Muscle layer of duodenum (tissue), 2 donors: ENCODE results near the gene ALKBH8.
A peak's percentile ranks its signal among the peaks of the same experiment; 100 is the strongest.
"Not testable (repeated sequence)": the region's sequence is repeated elsewhere in the genome, so short reads cannot be mapped to it uniquely, and the experiment has no call there.

ENCODE experiments used
- H3K27ac ChIP-seq: one replicate; pipeline ENCODE4 v1.7.0; 2013; ENCODE audit warnings: mild to moderate bottlenecking, low read length
- H3K27me3 ChIP-seq: one replicate; pipeline ENCODE4 v1.7.0; 2013; ENCODE audit warnings: low read depth, mild to moderate bottlenecking, control low read depth, low read length
- H3K36me3 ChIP-seq, 2 donors: one replicate each; pipeline ENCODE4 v1.7.0; 2013; ENCODE audit warnings: low read length in 2 of 2, control low read depth in 1 of 2, mild to moderate bottlenecking in 1 of 2; ENCODE audit not compliant: insufficient read depth in 2 of 2, control insufficient read depth in 1 of 2
- H3K4me1 ChIP-seq, 2 donors: one replicate each; pipeline ENCODE4 v1.7.0; 2013; ENCODE audit warnings: low read length in 2 of 2, mild to moderate bottlenecking in 2 of 2, control low read depth in 1 of 2, moderate library complexity in 1 of 2; ENCODE audit not compliant: insufficient read depth in 2 of 2, control insufficient read depth in 1 of 2
- H3K4me3 ChIP-seq, 2 donors: one replicate each; pipeline ENCODE4 v1.7.0; 2013; ENCODE audit warnings: low read length in 2 of 2, low read depth in 1 of 2, mild to moderate bottlenecking in 1 of 2
- H3K9me3 ChIP-seq, 2 donors: one replicate each; pipeline ENCODE4 v1.7.0; 2013; ENCODE audit warnings: low read length in 2 of 2, control low read depth in 1 of 2, mild to moderate bottlenecking in 1 of 2; ENCODE audit not compliant: control insufficient read depth in 1 of 2
- donor health status: healthy.

ALKBH8 gene

DNA sequence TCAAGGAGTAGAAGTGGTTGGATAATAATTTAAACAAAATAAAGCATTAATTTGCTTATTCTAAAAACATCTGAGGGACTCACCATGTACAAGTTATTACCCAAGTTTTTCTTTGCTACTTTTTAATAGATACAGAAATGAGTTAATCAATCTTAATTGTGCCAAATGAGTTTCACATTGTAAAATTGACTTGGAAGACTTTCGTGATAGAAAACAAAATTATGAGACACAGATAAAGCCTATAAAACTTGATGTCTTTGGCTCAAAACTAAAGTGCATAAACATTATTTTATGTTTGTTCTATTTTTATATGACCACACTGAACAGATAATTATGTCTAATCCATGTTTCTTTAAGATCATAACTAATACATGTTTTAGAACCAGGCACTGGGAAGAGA lies 97.8 kb downstream of the ALKBH8 start:
- H3K9me3 ChIP-seq = no peaks in the 10 kb centered on the region
- no peaks in the 10 kb centered on the region for H3K4me1 ChIP-seq
- no peak overlapping the region for H3K27ac ChIP-seq
- H3K36me3 ChIP-seq = no peaks in the 10 kb centered on the region
- H3K27me3 ChIP-seq = no peaks in the 10 kb centered on the region
- H3K4me3 ChIP-seq = no peak overlapping the region

DNA sequence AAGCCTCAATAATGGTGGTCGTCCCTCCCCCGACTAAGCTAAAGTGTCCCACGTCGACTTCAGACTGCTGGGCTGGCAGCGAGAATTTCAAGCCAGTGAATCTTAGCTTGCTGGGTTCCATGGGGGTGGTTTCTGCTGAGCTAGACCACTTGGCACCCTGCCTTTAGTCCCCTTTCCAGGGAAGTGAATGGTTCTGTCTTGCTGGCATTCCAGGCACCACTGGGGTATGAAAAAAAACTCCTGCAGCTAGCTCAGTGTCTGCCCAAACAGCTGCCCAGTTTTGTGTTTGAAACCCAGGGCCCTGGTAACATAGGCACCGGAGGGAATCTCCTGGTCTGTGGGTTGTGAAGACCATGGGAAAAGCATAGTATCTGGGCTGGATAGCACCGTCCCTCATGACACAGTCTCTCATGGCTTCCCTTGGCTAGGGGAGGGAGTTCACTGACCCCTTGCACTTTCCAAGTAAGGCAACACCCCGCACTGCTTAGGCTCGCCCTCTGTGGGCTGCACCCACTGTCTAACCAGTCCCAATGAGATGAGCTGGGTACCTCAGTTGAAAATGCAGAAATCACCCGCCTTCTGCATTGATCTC lies 99.2 kb downstream of the ALKBH8 start:
- H3K9me3 ChIP-seq, H3K36me3 ChIP-seq, H3K27ac ChIP-seq, H3K4me1 ChIP-seq, H3K27me3 ChIP-seq, H3K4me3 ChIP-seq: not testable (repeated sequence)

DNA sequence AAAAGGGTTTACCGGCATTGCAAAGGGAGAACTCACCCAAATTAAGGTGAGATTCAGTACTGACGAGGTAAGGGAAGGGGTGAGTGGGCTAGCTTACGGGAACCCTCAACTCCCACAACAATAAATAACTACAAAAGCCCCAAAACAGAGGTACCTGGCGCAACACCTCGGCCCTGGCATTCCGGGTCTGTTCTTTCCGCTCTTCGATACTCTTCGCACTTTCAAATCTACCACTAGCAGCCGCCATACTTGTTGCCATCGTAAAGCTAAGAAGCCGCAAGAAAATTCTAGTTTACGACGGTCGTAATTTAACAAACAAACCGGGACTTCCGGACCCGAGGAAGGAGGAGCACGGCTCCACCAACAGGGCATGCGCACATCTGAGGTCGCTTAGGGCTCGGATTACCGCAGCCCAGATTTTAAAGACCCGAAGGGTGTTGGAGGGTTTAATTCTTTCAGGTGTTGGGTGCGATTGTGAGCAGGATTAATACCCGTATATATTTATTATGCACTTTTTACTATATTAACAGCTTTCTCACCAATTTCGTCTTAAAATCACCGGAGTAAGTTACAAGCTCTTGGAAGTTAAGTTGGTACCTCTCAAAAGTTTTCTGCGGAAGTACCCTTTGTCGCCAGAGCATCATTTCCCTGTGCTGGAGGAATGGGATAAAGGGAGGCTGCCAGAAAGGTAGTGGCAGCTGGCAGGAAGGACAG lies 107.8 kb downstream of the ALKBH8 start, which contains the start of gene CWF19L2:
CWF19L2 (minus strand) TSS at position 268 of the 714 bp plus-strand sequence; CDS start at position 259, 9 bp downstream.
- H3K36me3 ChIP-seq = peaks cover 11 to 13% of the 10 kb centered on the region in 2 donors
- H3K27me3 ChIP-seq = no peaks in the 10 kb centered on the region
- peaks cover 0 to 17% of the 10 kb centered on the region in 2 donors for H3K4me1 ChIP-seq
- H3K9me3 ChIP-seq = no peaks in the 10 kb centered on the region
- peak within 1 kb of the TSS; percentile 86 to 97 for H3K4me3 ChIP-seq
- peak within 1 kb of the TSS; percentile 61 for H3K27ac ChIP-seq

DNA sequence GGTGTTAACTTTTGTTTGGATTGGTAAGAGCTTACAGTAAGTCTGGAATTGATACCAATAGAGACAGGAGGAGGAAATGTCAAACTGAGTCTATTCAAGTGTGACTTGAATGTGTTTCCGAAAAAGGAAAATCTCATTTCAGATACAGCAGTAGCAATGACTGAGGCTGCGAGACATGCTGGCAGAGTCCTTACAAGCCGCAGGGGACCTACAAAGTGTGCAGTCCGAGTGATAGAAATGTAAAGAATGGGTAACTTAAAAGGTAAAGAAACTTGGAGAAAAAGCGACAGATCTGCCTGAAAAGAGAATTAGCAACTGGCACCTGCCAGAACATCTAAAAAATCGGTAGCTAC lies 108.4 kb downstream of the ALKBH8 start:
- Histone ChIP-seq H3K4me3 (peak overlapping the region; percentile 86 to 97), H3K4me1 (peaks cover 0 to 17% of the 10 kb centered on the region in 2 donors), H3K36me3 (peaks cover 11 to 13% of the 10 kb centered on the region in 2 donors), H3K27ac (peak overlapping the region; percentile 61), H3K9me3 (no peaks in the 10 kb centered on the region), H3K27me3 (no peaks in the 10 kb centered on the region)

DNA sequence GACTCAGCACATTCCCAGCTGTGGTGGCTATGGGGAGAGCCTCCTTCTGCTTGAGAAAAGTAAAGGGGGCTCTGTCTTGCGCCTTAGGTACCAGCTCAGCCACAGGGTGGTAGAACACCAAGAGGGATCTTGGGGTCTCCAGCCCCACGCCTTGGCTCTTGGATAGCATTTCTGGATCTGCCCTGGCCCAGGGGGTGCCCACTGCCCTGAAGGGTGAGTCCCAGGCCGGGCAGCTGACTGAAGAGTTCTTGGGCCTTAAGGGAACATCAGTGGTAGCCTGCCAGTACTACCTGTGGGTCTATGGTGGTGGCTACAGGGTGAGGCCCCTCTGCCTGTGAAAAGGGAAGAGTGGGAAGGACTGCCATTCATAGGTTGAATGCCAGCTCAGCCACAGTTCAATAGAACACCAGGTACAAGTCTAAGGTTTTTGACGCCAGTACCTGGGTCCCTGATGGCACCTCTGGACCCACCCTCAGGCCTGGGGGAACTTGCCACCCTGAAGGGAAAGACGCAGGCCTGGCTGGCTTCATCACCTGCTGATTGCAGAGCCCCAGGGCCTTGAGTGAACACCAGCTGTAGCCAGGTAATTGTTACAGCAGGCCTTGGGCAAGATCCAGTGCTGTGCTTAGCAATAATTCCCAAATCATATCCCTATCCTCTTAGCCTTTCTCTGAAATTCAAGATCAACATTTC lies 111.8 kb downstream of the ALKBH8 start:
- peaks cover 0 to 17% of the 10 kb centered on the region in 2 donors for H3K4me1 ChIP-seq
- H3K36me3 ChIP-seq = peaks cover 11 to 18% of the 10 kb centered on the region in 2 donors
- no peak overlapping the region for H3K4me3 ChIP-seq

More for the DNA sequence above, 111.8 kb downstream of the ALKBH8 start:
- Histone ChIP-seq H3K27me3 (no peaks in the 10 kb centered on the region), H3K27ac (no peak overlapping the region), H3K9me3 (no peaks in the 10 kb centered on the region)
